K562 (cell line): ENCODE data around the gene PRKAG2.

Experiments
- BCL6 ChIP-seq: fragments of 250-450 bp; sonication (Bioruptor Pico); IDR thresholded peaks from 2 replicates; pipeline ENCODE4 v1.4.0; 2020
- DDX20 ChIP-seq: fragments of 450-650 bp; IDR thresholded peaks from 2 replicates; pipeline ENCODE4 v1.6.1; 2016; ENCODE audit warnings: missing genetic modification characterization, low read depth, mild to moderate bottlenecking, missing compliant biosample characterization, moderate library complexity
- ERF ChIP-seq: fragments of 450-650 bp; formaldehyde crosslinking; IDR thresholded peaks from 2 replicates; pipeline ENCODE4 v1.4.0; 2020; ENCODE audit warnings: mild to moderate bottlenecking, mixed read lengths
- ETS2 ChIP-seq: IDR thresholded peaks from 2 replicates; pipeline ENCODE4 v1.6.1; 2016; ENCODE audit warnings: borderline replicate concordance, missing genetic modification characterization, mild to moderate bottlenecking, moderate library complexity, missing compliant biosample characterization; ENCODE audit not compliant: poor library complexity, severe bottlenecking
- HCFC1 ChIP-seq: IDR thresholded peaks from 2 replicates; pipeline ENCODE4 v1.6.1; 2012; ENCODE audit warnings: low read depth, low read length, improper control_type of control experiment
- TEAD4 ChIP-seq, 2 experiments: sonication (generic) in 1 of 2; formaldehyde crosslinking in 1 of 2; IDR thresholded peaks; 2 replicates each; pipeline versions ENCODE4 v1.6.1 to v1.8.0; 2012 to 2022; ENCODE audit warnings: borderline replicate concordance in 1 of 2, inconsistent platforms in 1 of 2, low read length in 1 of 2, mild to moderate bottlenecking in 1 of 2, missing genetic modification reagents in 1 of 2
- ZFX ChIP-seq: sonication (generic); formaldehyde crosslinking; IDR thresholded peaks from 2 replicates; pipeline ENCODE4 v1.8.0; 2022; ENCODE audit warnings: mild to moderate bottlenecking, missing genetic modification reagents, moderate library complexity
- ZNF140 ChIP-seq: fragments of 250-450 bp; sonication (Bioruptor Pico); IDR thresholded peaks from 2 replicates; pipeline ENCODE4 v1.8.0; 2021; ENCODE audit warnings: moderate library complexity, mild to moderate bottlenecking, inconsistent platforms
- ZNF707 ChIP-seq: fragments of 250-450 bp; sonication (Bioruptor Pico); conservative IDR thresholded peaks from 2 replicates; pipeline ENCODE4 v1.8.0; 2022; ENCODE audit warnings: inconsistent platforms, mild to moderate bottlenecking, moderate library complexity
- TF ChIP-seq, protein P1 (sequence below): IDR thresholded peaks from 2 replicates; pipeline ENCODE4 v1.6.1; 2011; ENCODE audit warnings: borderline replicate concordance, low read depth, mild to moderate bottlenecking, moderate library complexity, low read length; ENCODE audit not compliant: insufficient read depth, poor library complexity, severe bottlenecking
- TF ChIP-seq, protein P2 (sequence below), 3 experiments: IDR thresholded peaks in 2 of 3; conservative IDR thresholded peaks in 1 of 3; 2 replicates each; pipeline ENCODE4 v1.5.1; 2011 to 2012; ENCODE audit warnings: low read length in 3 of 3, mild to moderate bottlenecking in 3 of 3, control low read depth in 2 of 3, improper control_type of control experiment in 1 of 3, inconsistent platforms in 1 of 3, low read depth in 1 of 3, mixed read lengths in 1 of 3, moderate library complexity in 1 of 3; ENCODE audit not compliant: insufficient read depth in 2 of 3
- TF ChIP-seq, protein P3 (sequence below): sonication (generic); formaldehyde crosslinking; IDR thresholded peaks from 2 replicates; pipeline ENCODE4 v1.8.1; 2022; ENCODE audit warnings: missing genetic modification reagents
- TF ChIP-seq, protein P4 (sequence below): sonication (generic); formaldehyde crosslinking; IDR thresholded peaks from 2 replicates; pipeline ENCODE4 v1.5.0; 2020; ENCODE audit warnings: missing genetic modification reagents

DNA sequence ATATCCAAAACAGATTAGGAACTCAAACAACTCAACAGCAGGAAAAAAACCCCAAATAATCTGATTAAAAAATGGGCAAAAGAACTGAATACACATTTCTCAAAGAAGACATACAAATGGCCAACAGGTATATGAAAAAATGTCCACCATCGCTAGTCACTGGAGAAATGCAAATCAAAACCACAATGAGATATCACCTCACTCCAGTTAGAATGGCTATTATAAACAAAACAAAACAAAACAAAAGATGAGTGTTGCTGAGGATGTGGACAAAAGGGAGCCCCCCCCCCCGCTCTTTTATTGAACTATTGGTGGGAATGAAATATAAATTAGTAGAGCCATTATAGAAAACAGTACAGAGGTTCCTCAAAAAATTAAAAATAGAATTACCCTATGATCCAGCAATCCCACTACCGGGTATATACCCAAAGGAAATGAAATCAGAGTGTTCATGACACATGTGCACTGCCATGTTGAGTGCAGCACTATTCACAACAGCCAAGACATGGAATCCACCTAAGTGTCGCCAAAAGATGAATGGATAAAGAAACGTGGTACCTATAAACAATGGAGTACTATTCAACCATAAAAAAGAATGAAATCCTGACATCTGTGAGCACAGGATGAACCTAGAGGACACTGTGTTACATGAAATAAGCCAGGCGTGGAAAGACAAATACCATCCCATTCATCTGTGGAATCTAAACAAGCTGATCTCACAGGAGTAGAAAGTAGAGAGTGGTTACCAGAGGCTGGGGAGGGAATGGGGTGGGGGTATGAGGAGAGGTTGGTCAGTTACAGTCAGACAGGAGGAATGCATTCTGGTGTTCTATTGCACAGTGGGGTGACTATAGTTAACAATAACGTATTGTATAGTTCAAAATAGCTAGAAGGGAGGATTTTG lies 279.1 kb downstream of the PRKAG2 start:
- TF ChIP-seq, protein P1, sequence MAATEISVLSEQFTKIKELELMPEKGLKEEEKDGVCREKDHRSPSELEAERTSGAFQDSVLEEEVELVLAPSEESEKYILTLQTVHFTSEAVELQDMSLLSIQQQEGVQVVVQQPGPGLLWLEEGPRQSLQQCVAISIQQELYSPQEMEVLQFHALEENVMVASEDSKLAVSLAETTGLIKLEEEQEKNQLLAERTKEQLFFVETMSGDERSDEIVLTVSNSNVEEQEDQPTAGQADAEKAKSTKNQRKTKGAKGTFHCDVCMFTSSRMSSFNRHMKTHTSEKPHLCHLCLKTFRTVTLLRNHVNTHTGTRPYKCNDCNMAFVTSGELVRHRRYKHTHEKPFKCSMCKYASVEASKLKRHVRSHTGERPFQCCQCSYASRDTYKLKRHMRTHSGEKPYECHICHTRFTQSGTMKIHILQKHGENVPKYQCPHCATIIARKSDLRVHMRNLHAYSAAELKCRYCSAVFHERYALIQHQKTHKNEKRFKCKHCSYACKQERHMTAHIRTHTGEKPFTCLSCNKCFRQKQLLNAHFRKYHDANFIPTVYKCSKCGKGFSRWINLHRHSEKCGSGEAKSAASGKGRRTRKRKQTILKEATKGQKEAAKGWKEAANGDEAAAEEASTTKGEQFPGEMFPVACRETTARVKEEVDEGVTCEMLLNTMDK = no peak
- no peak for TF ChIP-seq BCL6 (CRISPR knock-in tag)
- TF ChIP-seq DDX20 = no peak
- TF ChIP-seq ZNF140 (CRISPR knock-in tag) = no peak
- TF ChIP-seq ETS2 (tag) = no peak
- TF ChIP-seq, protein P2, sequence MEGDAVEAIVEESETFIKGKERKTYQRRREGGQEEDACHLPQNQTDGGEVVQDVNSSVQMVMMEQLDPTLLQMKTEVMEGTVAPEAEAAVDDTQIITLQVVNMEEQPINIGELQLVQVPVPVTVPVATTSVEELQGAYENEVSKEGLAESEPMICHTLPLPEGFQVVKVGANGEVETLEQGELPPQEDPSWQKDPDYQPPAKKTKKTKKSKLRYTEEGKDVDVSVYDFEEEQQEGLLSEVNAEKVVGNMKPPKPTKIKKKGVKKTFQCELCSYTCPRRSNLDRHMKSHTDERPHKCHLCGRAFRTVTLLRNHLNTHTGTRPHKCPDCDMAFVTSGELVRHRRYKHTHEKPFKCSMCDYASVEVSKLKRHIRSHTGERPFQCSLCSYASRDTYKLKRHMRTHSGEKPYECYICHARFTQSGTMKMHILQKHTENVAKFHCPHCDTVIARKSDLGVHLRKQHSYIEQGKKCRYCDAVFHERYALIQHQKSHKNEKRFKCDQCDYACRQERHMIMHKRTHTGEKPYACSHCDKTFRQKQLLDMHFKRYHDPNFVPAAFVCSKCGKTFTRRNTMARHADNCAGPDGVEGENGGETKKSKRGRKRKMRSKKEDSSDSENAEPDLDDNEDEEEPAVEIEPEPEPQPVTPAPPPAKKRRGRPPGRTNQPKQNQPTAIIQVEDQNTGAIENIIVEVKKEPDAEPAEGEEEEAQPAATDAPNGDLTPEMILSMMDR (IDR thresholded peaks at IDR 0.05 in 2 of 3, conservative IDR thresholded peaks at IDR 0.05 in 1 of 3; ENCODE audit: insufficient read depth in 2 of 3, low read depth in 1 of 3, low read length in 3 of 3) = no peak
- TF ChIP-seq HCFC1 = no peak
- TF ChIP-seq TEAD4 (IDR thresholded peaks at IDR 0.05; ENCODE audit: low read length) = no peak
- TF ChIP-seq TEAD4 (CRISPR knock-in tag; IDR thresholded peaks at IDR 0.05; ENCODE audit: borderline replicate concordance) = no peak
- TF ChIP-seq ZFX = no peak
- TF ChIP-seq ERF (CRISPR knock-in tag) = no peak
- TF ChIP-seq, protein P3, sequence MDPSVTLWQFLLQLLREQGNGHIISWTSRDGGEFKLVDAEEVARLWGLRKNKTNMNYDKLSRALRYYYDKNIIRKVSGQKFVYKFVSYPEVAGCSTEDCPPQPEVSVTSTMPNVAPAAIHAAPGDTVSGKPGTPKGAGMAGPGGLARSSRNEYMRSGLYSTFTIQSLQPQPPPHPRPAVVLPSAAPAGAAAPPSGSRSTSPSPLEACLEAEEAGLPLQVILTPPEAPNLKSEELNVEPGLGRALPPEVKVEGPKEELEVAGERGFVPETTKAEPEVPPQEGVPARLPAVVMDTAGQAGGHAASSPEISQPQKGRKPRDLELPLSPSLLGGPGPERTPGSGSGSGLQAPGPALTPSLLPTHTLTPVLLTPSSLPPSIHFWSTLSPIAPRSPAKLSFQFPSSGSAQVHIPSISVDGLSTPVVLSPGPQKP (CRISPR knock-in tag) = no peak
- TF ChIP-seq ZNF707 (CRISPR knock-in tag) = no peak
- TF ChIP-seq, protein P4, sequence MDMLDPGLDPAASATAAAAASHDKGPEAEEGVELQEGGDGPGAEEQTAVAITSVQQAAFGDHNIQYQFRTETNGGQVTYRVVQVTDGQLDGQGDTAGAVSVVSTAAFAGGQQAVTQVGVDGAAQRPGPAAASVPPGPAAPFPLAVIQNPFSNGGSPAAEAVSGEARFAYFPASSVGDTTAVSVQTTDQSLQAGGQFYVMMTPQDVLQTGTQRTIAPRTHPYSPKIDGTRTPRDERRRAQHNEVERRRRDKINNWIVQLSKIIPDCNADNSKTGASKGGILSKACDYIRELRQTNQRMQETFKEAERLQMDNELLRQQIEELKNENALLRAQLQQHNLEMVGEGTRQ (CRISPR knock-in tag) = no peak
